HG03439 (cell line): ENCODE data around the gene ALDH1A2.
"Not testable (repeated sequence)": the region's sequence is repeated elsewhere in the genome, so short reads cannot be mapped to it uniquely, and the experiment has no call there.

Experiments used
- ATAC-seq: cut with Tn5 transposase; IDR thresholded peaks from one replicate; pipeline ENCODE4 v1.9.1; 2021; ENCODE audit warnings: mild to moderate bottlenecking, moderate library complexity; ENCODE audit not compliant: unreplicated experiment

The ALDH1A2 gene

GRCh38 chr15:58065445-58066041 lies at the start of gene ALDH1A2:
ALDH1A2 (minus strand) TSS chr15:58065711; CDS start chr15:58065650, 61 bp downstream.
- no peak for ATAC-seq

GRCh38 chr15:58114812-58115211 lies 49.3 kb upstream of the ALDH1A2 start:
- ATAC-seq, result no peak

GRCh38 chr15:58114388-58114787 lies 48.9 kb upstream of the ALDH1A2 start:
- no peak for ATAC-seq

GRCh38 chr15:58113358-58113757 lies 47.8 kb upstream of the ALDH1A2 start:
- ATAC-seq, result not testable (repeated sequence)

- ATAC-seq, result no peak
These were observed 46.2 kb upstream of the ALDH1A2 start for GRCh38 chr15:58111718-58112104.

- ATAC-seq, result no peak
These were observed 45.6 kb upstream of the ALDH1A2 start for GRCh38 chr15:58110999-58111717.

- ATAC-seq, result no peak
These were observed 43.9 kb upstream of the ALDH1A2 start for GRCh38 chr15:58109419-58109818.

GRCh38 chr15:58108117-58108516 lies 42.6 kb upstream of the ALDH1A2 start:
- ATAC-seq, result no peak

GRCh38 chr15:58103482-58103881 lies 38.0 kb upstream of the ALDH1A2 start:
- no peak for ATAC-seq

- no peak for ATAC-seq
These were observed 31.1 kb upstream of the ALDH1A2 start for GRCh38 chr15:58096529-58097084.

- ATAC-seq, result no peak
These were observed 29.9 kb upstream of the ALDH1A2 start for GRCh38 chr15:58095415-58095814.

GRCh38 chr15:58087871-58088270 lies 22.4 kb upstream of the ALDH1A2 start:
- no peak for ATAC-seq

- ATAC-seq, result no peak
These were observed 21.0 kb upstream of the ALDH1A2 start for GRCh38 chr15:58086491-58086890.

- ATAC-seq, result no peak
These were observed 18.0 kb upstream of the ALDH1A2 start for GRCh38 chr15:58083526-58083925.

GRCh38 chr15:58081891-58082290 lies 16.4 kb upstream of the ALDH1A2 start:
- no peak for ATAC-seq

GRCh38 chr15:58081456-58081855 lies 15.9 kb upstream of the ALDH1A2 start:
- ATAC-seq, result no peak

- not testable (repeated sequence) for ATAC-seq
These were observed 15.4 kb upstream of the ALDH1A2 start for GRCh38 chr15:58080959-58081358.

GRCh38 chr15:58080398-58080797 lies 14.9 kb upstream of the ALDH1A2 start:
- no peak for ATAC-seq

- no peak for ATAC-seq
These were observed 13.1 kb upstream of the ALDH1A2 start for GRCh38 chr15:58078591-58078990.

- no peak for ATAC-seq
These were observed 11.9 kb upstream of the ALDH1A2 start for GRCh38 chr15:58077427-58077826.

- no peak for ATAC-seq
These were observed 8.9 kb upstream of the ALDH1A2 start for GRCh38 chr15:58074452-58074851.

- ATAC-seq, result no peak
These were observed 5.4 kb upstream of the ALDH1A2 start for GRCh38 chr15:58070801-58071418.
